Neutrophil (primary cell): ENCODE measurements around the gene LRMDA.
"Not testable (repeated sequence)": the region's sequence is repeated elsewhere in the genome, so short reads cannot be mapped to it uniquely, and the experiment has no call there.

Experiments
- H3K27ac ChIP-seq: fragments of 200-600 bp; sonication (generic); 2 replicates; pipeline ENCODE4 v1.5.1; 2016; ENCODE audit warnings: mild to moderate bottlenecking, moderate library complexity
- H3K27me3 ChIP-seq: fragments of 200-600 bp; sonication (generic); 2 replicates; pipeline ENCODE4 v1.6.0; 2016; ENCODE audit warnings: mild to moderate bottlenecking
- H3K36me3 ChIP-seq: fragments of 200-600 bp; sonication (generic); 2 replicates; pipeline ENCODE4 v1.5.1; 2017
- H3K4me1 ChIP-seq, 2 experiments: fragments of 200-600 bp in 1 of 2; sonication (generic) in 1 of 2; 1 replicate in 1 of 2; 2 replicates in 1 of 2; pipeline versions ENCODE4 v1.5.1 to v1.6.1; 2013 to 2016; ENCODE audit warnings: low read depth in 1 of 2, low read length in 1 of 2, mild to moderate bottlenecking in 1 of 2, moderate library complexity in 1 of 2; ENCODE audit not compliant: control insufficient read depth in 1 of 2, insufficient read depth in 1 of 2
- H3K4me3 ChIP-seq, 2 experiments: fragments of 200-600 bp in 1 of 2; sonication (generic) in 1 of 2; 1 replicate in 1 of 2; 2 replicates in 1 of 2; pipeline ENCODE4 v1.5.1; 2013 to 2016; ENCODE audit warnings: low read depth in 1 of 2, low read length in 1 of 2, mild to moderate bottlenecking in 1 of 2, moderate library complexity in 1 of 2
- H3K9me3 ChIP-seq: fragments of 200-600 bp; sonication (generic); 2 replicates; pipeline ENCODE4 v1.5.1; 2016
- TF ChIP-seq, protein P1 (sequence below): fragments of 200-600 bp; sonication (generic); IDR thresholded peaks from 2 replicates; pipeline ENCODE4 v1.5.1; 2016; ENCODE audit warnings: antibody characterized with exemption

The LRMDA gene

GRCh38 chr10:75600833-75601232 is 169.4 kb downstream of the LRMDA start:
- Histone ChIP-seq H3K27me3 (no peaks in the 10 kb centered on the region), H3K9me3 (no peaks in the 10 kb centered on the region), H3K4me1 (no peaks in the 10 kb centered on the region), H3K4me3 (no peak overlapping the region), H3K36me3 (no peaks in the 10 kb centered on the region), H3K27ac (no peak overlapping the region)
- TF ChIP-seq, protein P1, sequence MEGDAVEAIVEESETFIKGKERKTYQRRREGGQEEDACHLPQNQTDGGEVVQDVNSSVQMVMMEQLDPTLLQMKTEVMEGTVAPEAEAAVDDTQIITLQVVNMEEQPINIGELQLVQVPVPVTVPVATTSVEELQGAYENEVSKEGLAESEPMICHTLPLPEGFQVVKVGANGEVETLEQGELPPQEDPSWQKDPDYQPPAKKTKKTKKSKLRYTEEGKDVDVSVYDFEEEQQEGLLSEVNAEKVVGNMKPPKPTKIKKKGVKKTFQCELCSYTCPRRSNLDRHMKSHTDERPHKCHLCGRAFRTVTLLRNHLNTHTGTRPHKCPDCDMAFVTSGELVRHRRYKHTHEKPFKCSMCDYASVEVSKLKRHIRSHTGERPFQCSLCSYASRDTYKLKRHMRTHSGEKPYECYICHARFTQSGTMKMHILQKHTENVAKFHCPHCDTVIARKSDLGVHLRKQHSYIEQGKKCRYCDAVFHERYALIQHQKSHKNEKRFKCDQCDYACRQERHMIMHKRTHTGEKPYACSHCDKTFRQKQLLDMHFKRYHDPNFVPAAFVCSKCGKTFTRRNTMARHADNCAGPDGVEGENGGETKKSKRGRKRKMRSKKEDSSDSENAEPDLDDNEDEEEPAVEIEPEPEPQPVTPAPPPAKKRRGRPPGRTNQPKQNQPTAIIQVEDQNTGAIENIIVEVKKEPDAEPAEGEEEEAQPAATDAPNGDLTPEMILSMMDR: no peak

DNA sequence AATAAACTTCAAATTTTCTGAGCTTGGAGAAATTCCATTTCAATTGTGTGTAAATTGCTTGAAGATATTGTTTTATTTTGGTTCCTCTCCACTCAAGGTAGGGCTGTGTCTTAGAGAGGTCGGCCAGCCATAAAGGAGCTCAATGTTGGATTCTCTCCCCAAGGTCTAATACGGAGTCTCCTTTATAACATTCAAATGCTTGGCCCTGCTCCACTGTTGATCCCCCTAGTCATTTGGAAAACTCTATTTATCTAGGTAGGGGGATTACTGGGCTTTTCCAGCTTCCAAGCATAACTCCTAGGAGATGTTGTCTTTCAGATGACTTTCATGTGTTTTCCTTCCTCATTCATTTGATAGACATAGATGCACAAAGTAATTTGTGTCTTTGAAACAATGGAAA is 170.9 kb downstream of the LRMDA start:
- H3K9me3 ChIP-seq: no peaks in the 10 kb centered on the region
- TF ChIP-seq, protein P1: no peak

GRCh38 chr10:75605096-75605495 is 173.7 kb downstream of the LRMDA start:
- H3K4me1 ChIP-seq: no peaks in the 10 kb centered on the region
- TF ChIP-seq, protein P1: no peak
- H3K36me3 ChIP-seq: no peaks in the 10 kb centered on the region
- no peaks in the 10 kb centered on the region for H3K27me3 ChIP-seq
- H3K4me3 ChIP-seq: no peak overlapping the region
- no peak overlapping the region for H3K27ac ChIP-seq
- no peaks in the 10 kb centered on the region for H3K9me3 ChIP-seq

More for the DNA sequence above, 170.9 kb downstream of the LRMDA start:
- Histone ChIP-seq H3K36me3 (no peaks in the 10 kb centered on the region), H3K27me3 (no peaks in the 10 kb centered on the region), H3K4me1 (no peaks in the 10 kb centered on the region), H3K4me3 (no peak overlapping the region), H3K27ac (no peak overlapping the region)

- H3K9me3 ChIP-seq, H3K4me1 ChIP-seq, H3K27me3 ChIP-seq, H3K4me3 ChIP-seq, H3K27ac ChIP-seq, H3K36me3 ChIP-seq: not testable (repeated sequence)
These were observed 174.4 kb downstream of the LRMDA start for GRCh38 chr10:75605795-75606194.

DNA sequence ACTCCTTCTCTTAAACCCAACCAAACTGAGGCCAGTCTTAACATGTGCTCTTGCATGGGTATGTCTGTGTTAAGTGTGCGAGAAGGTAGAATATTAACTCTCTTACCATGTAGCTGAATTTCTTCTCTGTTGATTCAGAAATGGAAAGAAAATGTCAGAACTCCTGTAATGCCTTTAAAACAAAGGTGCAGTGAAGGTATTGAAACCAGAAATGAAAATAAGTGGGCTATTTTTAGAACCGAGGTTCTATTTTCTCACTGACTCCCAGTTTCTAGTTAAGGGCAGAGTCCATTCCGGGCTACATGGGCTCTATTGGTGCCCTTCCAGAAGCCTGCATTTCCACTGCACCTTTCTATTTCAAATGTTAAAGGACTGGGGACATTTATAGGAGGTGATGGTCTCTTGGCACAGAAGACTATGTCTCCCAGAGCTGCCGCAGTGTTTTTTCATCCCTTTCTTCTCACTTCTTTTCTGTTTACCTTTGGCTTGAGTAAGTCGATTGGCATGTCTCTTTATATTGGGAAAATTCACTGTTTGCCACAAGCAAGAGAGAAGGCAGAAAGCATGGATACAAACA is 174.9 kb downstream of the LRMDA start:
- Histone ChIP-seq H3K36me3 (no peaks in the 10 kb centered on the region), H3K27me3 (no peaks in the 10 kb centered on the region)
- TF ChIP-seq, protein P1: no peak

GRCh38 chr10:75607576-75607975 is 176.2 kb downstream of the LRMDA start:
- Histone ChIP-seq H3K4me3 (no peak overlapping the region), H3K27ac (no peak overlapping the region), H3K36me3 (no peaks in the 10 kb centered on the region), H3K9me3 (no peaks in the 10 kb centered on the region), H3K27me3 (no peaks in the 10 kb centered on the region), H3K4me1 (peaks cover 0 to 2% of the 10 kb centered on the region in 2 experiments)
- TF ChIP-seq, protein P1: no peak

More for the DNA sequence above, 174.9 kb downstream of the LRMDA start:
- H3K4me1 ChIP-seq: no peaks in the 10 kb centered on the region
- no peaks in the 10 kb centered on the region for H3K9me3 ChIP-seq
- no peak overlapping the region for H3K27ac ChIP-seq
- no peak overlapping the region for H3K4me3 ChIP-seq
